Stimulated activated CD4-positive, alpha-beta T cell treated with anti-CD3 and anti-CD28 coated beads, Interleukin-1b, Interleukin-23, amount 100 ng/mL, for 1 hour (primary cell): ENCODE results near the gene CSTF3.
"Not testable (repeated sequence)": the region's sequence is repeated elsewhere in the genome, so short reads cannot be mapped to it uniquely, and the experiment has no call there.

ENCODE experiments used
- DNase-seq, 2 donors: peaks; one replicate each; pipeline ENCODE4 v3.0.0-alpha.2; 2020; ENCODE audit warnings: low read depth in 2 of 2

The CSTF3 gene

GRCh38 chr11:33086017-33086416 lies 75.3 kb downstream of the CSTF3 start:
- no peak for DNase-seq

- DNase-seq = no peak
Measured at GRCh38 chr11:33083918-33084317, 77.4 kb downstream of the CSTF3 start.

GRCh38 chr11:33072465-33072864 lies 88.8 kb downstream of the CSTF3 start:
- no peak for DNase-seq

GRCh38 chr11:33068611-33069340 lies 92.5 kb downstream of the CSTF3 start:
- no peak for DNase-seq

GRCh38 chr11:33067294-33067693 lies 94.0 kb downstream of the CSTF3 start:
- DNase-seq = no peak

GRCh38 chr11:33065445-33066178 lies 95.7 kb downstream of the CSTF3 start:
- DNase-seq = peak; percentile 39 to 57

GRCh38 chr11:33064866-33065265 lies 96.4 kb downstream of the CSTF3 start:
- no peak for DNase-seq

- DNase-seq = no peak
Measured at GRCh38 chr11:33064033-33064825, 97.1 kb downstream of the CSTF3 start.

GRCh38 chr11:33063326-33063881 lies 97.9 kb downstream of the CSTF3 start:
- no peak for DNase-seq

GRCh38 chr11:33062137-33062536 lies 99.1 kb downstream of the CSTF3 start:
- no peak for DNase-seq

GRCh38 chr11:33060271-33060670 lies 101.0 kb downstream of the CSTF3 start:
- no peak for DNase-seq

- DNase-seq = no peak
Measured at GRCh38 chr11:33059331-33060007, 101.8 kb downstream of the CSTF3 start.

- DNase-seq = no peak
Measured at GRCh38 chr11:33057284-33057683, 104.0 kb downstream of the CSTF3 start.

- DNase-seq = no peak
Measured at GRCh38 chr11:33055375-33055774, 105.9 kb downstream of the CSTF3 start.

GRCh38 chr11:33052231-33052630 lies 109.0 kb downstream of the CSTF3 start:
- no peak for DNase-seq

- DNase-seq = not testable (repeated sequence)
Measured at GRCh38 chr11:33049565-33050408, 111.5 kb downstream of the CSTF3 start.

- not testable (repeated sequence) for DNase-seq
Measured at GRCh38 chr11:33048701-33049100, 112.6 kb downstream of the CSTF3 start.

- DNase-seq = no peak
Measured at GRCh38 chr11:33045551-33046255, 115.6 kb downstream of the CSTF3 start.

- no peak for DNase-seq
Measured at GRCh38 chr11:33044285-33044756, 117.0 kb downstream of the CSTF3 start.
